H1 (cell line): ENCODE measurements around the gene AKR1B15. TPM values are rescaled to one million over a fixed set of nuclear protein-coding genes. Genes with fewer than 3 reads are reported as not detected.

ENCODE experiments used
- CTCF ChIA-PET: fragments of 300-600 bp; sonication (Branson Sonifier 250); formaldehyde crosslinking; loops from one replicate; lab custom pipeline; 2021; ENCODE audit not compliant: partially characterized antibody; lab: Charles Lee
- POLR2A ChIA-PET: fragments of 300-600 bp; sonication (Branson Sonifier 250); formaldehyde crosslinking; loops from one replicate; lab custom pipeline; 2021; ENCODE audit warnings: inconsistent platforms; ENCODE audit not compliant: partially characterized antibody; lab: Charles Lee
- DNase-seq, 2 experiments: peaks; one replicate each; pipeline versions ENCODE4 v3.0.0 to v3.0.0-alpha.2; 2010 to 2022; ENCODE audit warnings: low spot score in 2 of 2, low read depth in 1 of 2, mixed read lengths in 1 of 2
- FAIRE-seq: peaks from 2 replicates; lab custom pipeline; 2011; peaks lifted over from hg19 to GRCh38; lab: Jason Lieb, UNC
- H2AFZ ChIP-seq: 2 replicates; pipeline ENCODE4 v1.8.1; 2012; ENCODE audit warnings: low read length, inconsistent platforms
- H2AK5ac ChIP-seq: 2 replicates; pipeline ENCODE4 v1.6.1; 2013; ENCODE audit warnings: low read depth, low read length
- H2BK120ac ChIP-seq: replicated peaks from 2 replicates; pipeline ENCODE3; 2013; ENCODE audit warnings: low read depth, low read length, inconsistent platforms
- H2BK12ac ChIP-seq: 2 replicates; pipeline ENCODE4 v1.6.1; 2013; ENCODE audit warnings: low read depth, low read length
- H2BK15ac ChIP-seq: 2 replicates; pipeline ENCODE4 v1.6.1; 2013; ENCODE audit warnings: low read length
- H2BK20ac ChIP-seq: 2 replicates; pipeline ENCODE4 v1.6.1; 2013; ENCODE audit warnings: low read length
- H2BK5ac ChIP-seq: 2 replicates; pipeline ENCODE4 v1.6.1; 2013; ENCODE audit warnings: low read depth, low read length
- H3K14ac ChIP-seq: 2 replicates; pipeline ENCODE4 v1.6.1; 2013; ENCODE audit warnings: inconsistent platforms; ENCODE audit not compliant: insufficient read length
- H3K18ac ChIP-seq: 2 replicates; pipeline ENCODE4 v1.6.1; 2013; ENCODE audit warnings: low read length; ENCODE audit errors: extremely low read depth
- H3K23ac ChIP-seq: 2 replicates; pipeline ENCODE4 v1.6.1; 2013; ENCODE audit warnings: inconsistent platforms; ENCODE audit not compliant: insufficient read length
- H3K23me2 ChIP-seq: 2 replicates; pipeline ENCODE4 v1.6.1; 2013; ENCODE audit warnings: low read depth, low read length
- H3K27ac ChIP-seq: 2 replicates; pipeline ENCODE4 v1.6.1; 2011; ENCODE audit warnings: low read depth, low read length, inconsistent platforms
- H3K27me3 ChIP-seq, 4 experiments: replicated peaks in 1 of 4; 1 replicate in 1 of 4; 2 replicates in 3 of 4; pipeline versions ENCODE4 v1.6.1 to v1.8.1; 2011 to 2013; ENCODE audit warnings: low read length in 3 of 4, mild to moderate bottlenecking in 3 of 4, inconsistent platforms in 2 of 4, mixed read lengths in 2 of 4, moderate library complexity in 1 of 4; ENCODE audit not compliant: control insufficient read depth in 3 of 4, insufficient read depth in 3 of 4; ENCODE audit errors: extremely low read depth in 1 of 4
- H3K36me3 ChIP-seq, 4 experiments: 2 replicates each; pipeline versions ENCODE4 v1.6.1 to v1.8.1; 2011 to 2013; ENCODE audit warnings: mild to moderate bottlenecking in 4 of 4, low read length in 3 of 4, moderate library complexity in 2 of 4, control low read depth in 1 of 4, inconsistent platforms in 1 of 4; ENCODE audit not compliant: insufficient read depth in 4 of 4, control insufficient read depth in 2 of 4
- H3K4ac ChIP-seq: replicated peaks from 2 replicates; pipeline ENCODE3; 2013; ENCODE audit warnings: low read length, low read depth, mixed read lengths, inconsistent platforms; ENCODE audit not compliant: insufficient read length
- H3K4me1 ChIP-seq, 4 experiments: replicated peaks in 1 of 4; 1 replicate in 1 of 4; 2 replicates in 3 of 4; pipeline versions ENCODE4 v1.6.1 to v1.8.1; 2011 to 2013; ENCODE audit warnings: low read length in 3 of 4, inconsistent platforms in 2 of 4, mixed read lengths in 1 of 4; ENCODE audit not compliant: insufficient read depth in 4 of 4, control insufficient read depth in 3 of 4
- H3K4me2 ChIP-seq, 2 experiments: 2 replicates each; pipeline versions ENCODE4 v1.6.1 to v1.8.1; 2011 to 2013; ENCODE audit warnings: low read depth in 2 of 2, low read length in 2 of 2, control low read depth in 1 of 2, inconsistent platforms in 1 of 2, mild to moderate bottlenecking in 1 of 2; ENCODE audit not compliant: insufficient read depth in 1 of 2
- H3K4me3 ChIP-seq, 4 experiments: fragments of 200-600, 300-600 bp in 1 of 4; sonication (generic), shearing (Covaris generic), sonication (Bioruptor Twin) in 1 of 4; 2 replicates each; pipeline versions ENCODE4 v1.5.1 to v1.8.1; 2011 to 2016; ENCODE audit warnings: low read length in 4 of 4, low read depth in 3 of 4, control low read depth in 2 of 4, inconsistent platforms in 2 of 4, mild to moderate bottlenecking in 2 of 4, mixed read lengths in 1 of 4, moderate library complexity in 1 of 4; ENCODE audit not compliant: insufficient read depth in 2 of 4; ENCODE audit errors: extremely low read depth in 1 of 4
- H3K56ac ChIP-seq: replicated peaks from 2 replicates; pipeline ENCODE3; 2013; ENCODE audit warnings: low read depth, mild to moderate bottlenecking, mixed read lengths, low read length, inconsistent platforms; ENCODE audit not compliant: insufficient read length
- H3K79me1 ChIP-seq: 2 replicates; pipeline ENCODE4 v1.6.1; 2013; ENCODE audit warnings: low read depth, low read length, control low read depth
- H3K79me2 ChIP-seq, 2 experiments: 2 replicates each; pipeline versions ENCODE4 v1.6.1 to v1.8.1; 2012 to 2013; ENCODE audit warnings: low read length in 2 of 2, mild to moderate bottlenecking in 2 of 2, inconsistent platforms in 1 of 2; ENCODE audit not compliant: insufficient read depth in 2 of 2, control insufficient read depth in 1 of 2
- H3K9ac ChIP-seq, 4 experiments: replicated peaks in 1 of 4; 1 replicate in 1 of 4; 2 replicates in 3 of 4; pipeline versions ENCODE4 v1.6.1 to v1.8.1; 2011 to 2013; ENCODE audit warnings: low read depth in 3 of 4, low read length in 3 of 4, control low read depth in 2 of 4, mild to moderate bottlenecking in 2 of 4, moderate library complexity in 2 of 4, inconsistent platforms in 1 of 4; ENCODE audit errors: extremely low read depth in 1 of 4
- H3K9me3 ChIP-seq, 2 experiments: 2 replicates each; pipeline versions ENCODE4 v1.6.1 to v1.8.1; 2012 to 2013; ENCODE audit warnings: mild to moderate bottlenecking in 2 of 2, moderate library complexity in 2 of 2, control low read depth in 1 of 2, inconsistent platforms in 1 of 2, low read depth in 1 of 2, low read length in 1 of 2, mixed read lengths in 1 of 2; ENCODE audit not compliant: insufficient read depth in 2 of 2
- H4K20me1 ChIP-seq, 2 experiments: replicated peaks in 1 of 2; 2 replicates each; pipeline versions ENCODE3 to v1.8.1; 2011 to 2013; ENCODE audit warnings: inconsistent platforms in 2 of 2, low read length in 2 of 2, mild to moderate bottlenecking in 1 of 2; ENCODE audit not compliant: insufficient read depth in 2 of 2, control insufficient read depth in 1 of 2
- H4K5ac ChIP-seq: 2 replicates; pipeline ENCODE4 v1.6.1; 2013; ENCODE audit warnings: low read length, low read depth, mixed read lengths, inconsistent platforms; ENCODE audit not compliant: insufficient read length
- H4K8ac ChIP-seq: 2 replicates; pipeline ENCODE4 v1.8.0; 2013; ENCODE audit warnings: mild to moderate bottlenecking, moderate library complexity, low read length, inconsistent platforms; ENCODE audit not compliant: insufficient read depth; ENCODE audit errors: extremely low read depth
- H4K91ac ChIP-seq: replicated peaks from 2 replicates; pipeline ENCODE3; 2013; ENCODE audit warnings: low read length, mixed read lengths, inconsistent platforms; ENCODE audit not compliant: insufficient read length
- GABPA ChIP-seq: IDR thresholded peaks from 2 replicates; pipeline ENCODE4 v1.6.1; 2011; ENCODE audit warnings: mild to moderate bottlenecking, low read length, moderate library complexity, borderline replicate concordance; ENCODE audit not compliant: insufficient read depth
- TBP ChIP-seq: IDR thresholded peaks from 2 replicates; pipeline ENCODE4 v1.6.1; 2011; ENCODE audit warnings: low read depth, low read length, improper control_type of control experiment
- ZNF274 ChIP-seq: IDR thresholded peaks from 2 replicates; pipeline ENCODE4 v1.7.0; 2012; ENCODE audit warnings: low read length, borderline replicate concordance; ENCODE audit errors: extremely low read depth
- WGBS, 2 experiments: shearing (Covaris generic) in 1 of 2; methylation state at CpG; one replicate each; pipeline versions ENCODE4 v1.1.6 to v1.1.7; 2013 to 2015; ENCODE audit warnings: low lambda C conversion rate in 2 of 2, mixed read lengths in 2 of 2, inconsistent platforms in 1 of 2, low coverage in 1 of 2, missing lambda C conversion rate in 1 of 2; ENCODE audit not compliant: insufficient replicate concordance in 2 of 2, insufficient coverage in 1 of 2, insufficient read length in 1 of 2; ENCODE audit errors: extremely low coverage in 1 of 2, missing lambda C conversion rate in 1 of 2; 5-methylcytosine and 5-hydroxymethylcytosine counted together
- polyA plus RNA-seq, 7 experiments: library from polyadenylated mRNA; depleted of rRNA in 3 of 7; stranded (reverse) in 5 of 7; unstranded in 2 of 7; fragments of >200 nt in 5 of 7; fragments of 200-250 nt in 2 of 7; gene quantifications; 1 replicate in 5 of 7; 2 replicates in 1 of 7; 4 replicates in 1 of 7; pipeline versions ENCODE4 v1.2.1 to v1.2.3, GENCODE V29; 2011 to 2013; ENCODE audit warnings: missing spikeins in 2 of 7, mixed read lengths in 2 of 7
- total RNA-seq: library from RNA; stranded (reverse); fragmentation: NEBNext Ultra II Directional; extraction: Animal tissue kit (Norgen Biotek cat#: 25700); gene quantifications from 2 replicates; pipeline ENCODE4 v1.2.1, GENCODE V29; 2021

The AKR1B15 gene
- total and polyA plus RNA-seq, 2 of the 8 experiments (the other 6 are each of a cell fraction or from before 2014, with no cell fraction given) = 0.15 to 0.47 TPM

DNA sequence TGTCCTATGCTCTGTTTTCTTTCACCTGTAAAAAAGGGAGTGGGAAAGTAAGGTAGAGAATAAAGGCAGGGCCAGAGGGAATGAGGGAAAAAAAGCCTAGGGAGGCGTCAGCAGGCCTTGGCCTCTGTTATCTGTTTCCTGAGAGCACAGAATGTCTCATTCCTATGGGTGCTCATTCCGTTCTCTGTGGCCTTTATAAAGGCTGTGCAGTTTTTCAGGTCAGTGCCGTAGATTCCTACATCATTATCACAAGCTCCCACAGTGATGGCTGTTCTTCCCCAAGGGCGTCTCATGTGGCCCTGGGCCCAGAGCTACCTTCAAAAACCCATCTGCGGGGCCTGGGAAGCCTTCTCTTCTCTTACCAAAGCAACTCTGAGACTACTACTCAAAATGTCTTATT is 38.3 kb upstream of the AKR1B15 start:
- Histone ChIP-seq H3K23ac (no peak overlapping the region), H3K56ac (no peak overlapping the region), H3K36me3 (no peaks in the 10 kb centered on the region), H4K8ac (no peak overlapping the region), H3K79me1 (no peaks in the 10 kb centered on the region), H4K20me1 (no peaks in the 10 kb centered on the region), H2BK12ac (no peak overlapping the region), H3K18ac (no peak overlapping the region), H2AFZ (no peak overlapping the region), H3K4ac (no peak overlapping the region), H3K79me2 (no peaks in the 10 kb centered on the region), H3K9me3 (no peaks in the 10 kb centered on the region), H4K5ac (no peak overlapping the region), H2BK120ac (no peak overlapping the region), H3K4me3 (no peak overlapping the region), H3K27me3 (peaks cover 0 to 3% (median 0%) of the 10 kb centered on the region in 4 experiments; a peak in 2 of 7 replicates), H2BK15ac (no peak overlapping the region), H3K9ac (no peak overlapping the region), H3K4me1 (no peaks in the 10 kb centered on the region), H3K14ac (no peak overlapping the region), H4K91ac (no peak overlapping the region), H2BK5ac (no peak overlapping the region), H3K23me2 (no peaks in the 10 kb centered on the region), H2AK5ac (no peak overlapping the region), H3K4me2 (no peak overlapping the region), H3K27ac (no peak overlapping the region), H2BK20ac (no peak overlapping the region)
- ChIA-PET POLR2A (interaction anchor here (1.2 kb wide), 1 partner anchor 78 kb away, joined by 4 read pairs; no protein-coding TSS in a partner anchor), CTCF (interaction anchor here (0.6 to 6.4 kb wide), 15 partner anchors 13 to 191 kb away, joined by 3 to 108 read pairs (median 5); partner anchors contain the start of genes AKR1B1 and AKR1B15)
- DNase-seq (no peak), FAIRE-seq (no peak)
- TF ChIP-seq ZNF274 (no peak), GABPA (no peak), TBP (no peak)
- 83% methylated on average over 5 of the region's 5 CpGs; no CpG with 5 or more reads in 1 of the 2 experiments for WGBS, 2 experiments
